T-helper 2 cell (primary cell): ENCODE data around the gene PID1.

Source experiments
- DNase-seq, 5 experiments: peaks; one replicate each; pipeline versions ENCODE4 v3.0.0 to v3.0.0-alpha.2; 2012 to 2022

Gene PID1

GRCh38 chr2:228988786-228989185, 282.3 kb downstream of the PID1 start:
- DNase-seq = no peak

- no peak for DNase-seq
Observed at GRCh38 chr2:228987441-228988155, 283.5 kb downstream of the PID1 start.

- DNase-seq = no peak
Observed at GRCh38 chr2:228986961-228987360, 284.1 kb downstream of the PID1 start.

- no peak for DNase-seq
Observed at GRCh38 chr2:228983700-228984099, 287.4 kb downstream of the PID1 start.

- DNase-seq = no peak
Observed at GRCh38 chr2:228974169-228974568, 296.9 kb downstream of the PID1 start.
